PC-3 (cell line): Measurements from ENCODE around the gene PTEN. TPM values are rescaled to one million over a fixed set of nuclear protein-coding genes. Genes with fewer than 3 reads are reported as not detected.

Experiments used
- ATAC-seq: fragments of 200-7000 bp; cut with Tn5 transposase; 2 replicates; pipeline ENCODE4 v1.9.1; 2020; ENCODE audit warnings: mild to moderate bottlenecking, moderate library complexity
- BruUV-seq: library from RNA; stranded (reverse); fragments of 400-500 nt; replicated peaks from 2 replicates; lab custom pipeline; 2021; lab: Mats Ljungman, UMichigan
- CTCF ChIA-PET: fragments of 300-600 bp; sonication (Branson Sonifier 250); formaldehyde crosslinking; loops from one replicate; lab custom pipeline; 2022; ENCODE audit warnings: antibody characterized with exemption; lab: Charles Lee
- POLR2A ChIA-PET: fragments of 300-600 bp; sonication (Branson Sonifier 250); formaldehyde crosslinking; loops from one replicate; lab custom pipeline; 2022; ENCODE audit warnings: antibody characterized with exemption; ENCODE audit not compliant: unreplicated experiment; lab: Charles Lee
- DNase-seq: peaks from one replicate; pipeline ENCODE4 v3.0.0-alpha.2; 2015
- H2AFZ ChIP-seq: fragments of 300-600 bp; sonication (generic); 2 replicates; pipeline ENCODE4 v1.6.0; 2016; ENCODE audit warnings: antibody characterized with exemption, low read length
- H3F3A ChIP-seq: fragments of 300-600 bp; sonication (generic); one replicate; pipeline ENCODE4 v1.6.0; 2017; ENCODE audit warnings: antibody characterized with exemption, low read length, control low read depth, mild to moderate bottlenecking; ENCODE audit not compliant: unreplicated experiment
- H3K27ac ChIP-seq: fragments of 300-600 bp; sonication (generic); 2 replicates; pipeline ENCODE4 v1.5.1; 2016; ENCODE audit warnings: mild to moderate bottlenecking, low read length
- H3K27me3 ChIP-seq: fragments of 300-600 bp; sonication (generic); 2 replicates; pipeline ENCODE4 v1.6.1; 2016; ENCODE audit warnings: low read length, mixed read lengths
- H3K36me3 ChIP-seq: fragments of 300-600 bp; sonication (generic); 2 replicates; pipeline ENCODE4 v1.6.1; 2016; ENCODE audit warnings: low read depth, mixed run types, low read length, mixed read lengths
- H3K4me1 ChIP-seq: fragments of 300-600 bp; sonication (generic); 2 replicates; pipeline ENCODE4 v1.5.1; 2016; ENCODE audit warnings: low read length; ENCODE audit not compliant: insufficient read depth
- H3K4me2 ChIP-seq: fragments of 300-600 bp; sonication (generic); 2 replicates; pipeline ENCODE4 v1.6.0; 2016; ENCODE audit warnings: low read length
- H3K4me3 ChIP-seq: fragments of 300-600 bp; sonication (generic); 2 replicates; pipeline ENCODE4 v1.5.1; 2016; ENCODE audit warnings: mild to moderate bottlenecking, low read length, mixed read lengths
- H3K79me2 ChIP-seq: fragments of 300-600 bp; sonication (generic); 2 replicates; pipeline ENCODE4 v1.6.1; 2017; ENCODE audit warnings: low read length, mixed read lengths
- H3K9ac ChIP-seq: fragments of 300-600 bp; sonication (generic); 2 replicates; pipeline ENCODE4 v1.6.0; 2016; ENCODE audit warnings: mild to moderate bottlenecking, low read length
- H3K9me2 ChIP-seq: fragments of 300-600 bp; sonication (generic); replicated peaks from 2 replicates; pipeline ENCODE4 v1.6.1; 2016; ENCODE audit warnings: mixed run types, low read length, mixed read lengths
- H3K9me3 ChIP-seq: fragments of 300-600 bp; sonication (generic); 2 replicates; pipeline ENCODE4 v1.6.1; 2016; ENCODE audit warnings: low read length, mixed read lengths
- H4K20me1 ChIP-seq: fragments of 300-600 bp; sonication (generic); 2 replicates; pipeline ENCODE4 v1.6.1; 2016; ENCODE audit warnings: low read length, mixed read lengths
- EZH2 ChIP-seq: fragments of 300-600 bp; sonication (generic); IDR thresholded peaks from one replicate; pipeline ENCODE4 v1.6.1; 2017; ENCODE audit warnings: antibody characterized with exemption, mild to moderate bottlenecking, low read length; ENCODE audit not compliant: unreplicated experiment
- EZH2phosphoT487 ChIP-seq: fragments of 300-600 bp; sonication (generic); IDR thresholded peaks from 2 replicates; pipeline ENCODE4 v1.6.1; 2018; ENCODE audit warnings: mild to moderate bottlenecking, antibody characterized with exemption, low read length, borderline replicate concordance
- intact Hi-C: fragments of 100-400 bp; cut with micrococcal nuclease; formaldehyde crosslinking; loops from 2 replicates; pipeline ENCODE4 v1.9.0; 2023
- total RNA-seq: library from RNA; depleted of rRNA; stranded (reverse); fragments of >200 nt; gene quantifications from 2 replicates; pipeline ENCODE4 v1.2.3, GENCODE V29; 2014
- TF ChIP-seq, protein P1 (sequence below): fragments of 300-600 bp; sonication (generic); conservative IDR thresholded peaks from 2 replicates; pipeline ENCODE4 v1.5.1; 2017; ENCODE audit warnings: antibody characterized with exemption, low read depth, mild to moderate bottlenecking, low read length

The PTEN gene
- total RNA-seq, 1 experiment from 2014 or later, result 7.8 TPM

DNA sequence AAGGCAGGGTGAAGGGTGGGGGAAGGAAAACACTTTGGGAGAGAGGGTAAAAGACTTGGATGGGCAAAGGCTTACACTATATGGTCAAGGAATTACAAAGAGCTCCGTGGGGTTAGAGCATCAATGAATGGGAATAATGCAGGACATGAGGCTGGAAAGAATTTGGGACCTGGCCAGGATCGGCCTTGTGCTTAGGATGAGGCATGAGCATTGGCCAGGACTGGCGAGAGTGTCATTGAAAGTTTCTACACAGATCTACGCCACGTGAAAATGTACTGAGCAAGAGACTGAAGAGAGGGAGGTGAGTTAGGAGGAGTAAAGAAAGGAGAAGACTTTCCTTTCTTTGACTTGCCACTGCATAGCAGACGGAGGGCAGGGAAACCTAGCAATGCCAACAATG is 142.8 kb downstream of the PTEN start:
- H3K4me3 ChIP-seq, result no peak overlapping the region
- no peaks in the 10 kb centered on the region for H3K36me3 ChIP-seq
- ATAC-seq (no peak), DNase-seq (no peak)
- H4K20me1 ChIP-seq, result no peaks in the 10 kb centered on the region
- H3K79me2 ChIP-seq, result no peaks in the 10 kb centered on the region
- H3K27ac ChIP-seq, result no peak overlapping the region
- intact Hi-C loops, result no loop called here
- no peak overlapping the region for H2AFZ ChIP-seq
- POLR2A ChIA-PET, result no interaction called here
- TF ChIP-seq, protein P1, sequence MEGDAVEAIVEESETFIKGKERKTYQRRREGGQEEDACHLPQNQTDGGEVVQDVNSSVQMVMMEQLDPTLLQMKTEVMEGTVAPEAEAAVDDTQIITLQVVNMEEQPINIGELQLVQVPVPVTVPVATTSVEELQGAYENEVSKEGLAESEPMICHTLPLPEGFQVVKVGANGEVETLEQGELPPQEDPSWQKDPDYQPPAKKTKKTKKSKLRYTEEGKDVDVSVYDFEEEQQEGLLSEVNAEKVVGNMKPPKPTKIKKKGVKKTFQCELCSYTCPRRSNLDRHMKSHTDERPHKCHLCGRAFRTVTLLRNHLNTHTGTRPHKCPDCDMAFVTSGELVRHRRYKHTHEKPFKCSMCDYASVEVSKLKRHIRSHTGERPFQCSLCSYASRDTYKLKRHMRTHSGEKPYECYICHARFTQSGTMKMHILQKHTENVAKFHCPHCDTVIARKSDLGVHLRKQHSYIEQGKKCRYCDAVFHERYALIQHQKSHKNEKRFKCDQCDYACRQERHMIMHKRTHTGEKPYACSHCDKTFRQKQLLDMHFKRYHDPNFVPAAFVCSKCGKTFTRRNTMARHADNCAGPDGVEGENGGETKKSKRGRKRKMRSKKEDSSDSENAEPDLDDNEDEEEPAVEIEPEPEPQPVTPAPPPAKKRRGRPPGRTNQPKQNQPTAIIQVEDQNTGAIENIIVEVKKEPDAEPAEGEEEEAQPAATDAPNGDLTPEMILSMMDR, result no peak
- no peak for TF ChIP-seq EZH2
- no peak for TF ChIP-seq EZH2phosphoT487
- H3F3A ChIP-seq, result no peaks in the 10 kb centered on the region
- CTCF ChIA-PET, result no interaction called here
- no peaks in the 10 kb centered on the region for H3K27me3 ChIP-seq
- no peak overlapping the region for H3K4me2 ChIP-seq
- no peaks in the 10 kb centered on the region for H3K9me3 ChIP-seq
- no peak overlapping the region for H3K9ac ChIP-seq
- no TSS peak for BruUV-seq
- no peaks in the 10 kb centered on the region for H3K9me2 ChIP-seq
- no peaks in the 10 kb centered on the region for H3K4me1 ChIP-seq

DNA sequence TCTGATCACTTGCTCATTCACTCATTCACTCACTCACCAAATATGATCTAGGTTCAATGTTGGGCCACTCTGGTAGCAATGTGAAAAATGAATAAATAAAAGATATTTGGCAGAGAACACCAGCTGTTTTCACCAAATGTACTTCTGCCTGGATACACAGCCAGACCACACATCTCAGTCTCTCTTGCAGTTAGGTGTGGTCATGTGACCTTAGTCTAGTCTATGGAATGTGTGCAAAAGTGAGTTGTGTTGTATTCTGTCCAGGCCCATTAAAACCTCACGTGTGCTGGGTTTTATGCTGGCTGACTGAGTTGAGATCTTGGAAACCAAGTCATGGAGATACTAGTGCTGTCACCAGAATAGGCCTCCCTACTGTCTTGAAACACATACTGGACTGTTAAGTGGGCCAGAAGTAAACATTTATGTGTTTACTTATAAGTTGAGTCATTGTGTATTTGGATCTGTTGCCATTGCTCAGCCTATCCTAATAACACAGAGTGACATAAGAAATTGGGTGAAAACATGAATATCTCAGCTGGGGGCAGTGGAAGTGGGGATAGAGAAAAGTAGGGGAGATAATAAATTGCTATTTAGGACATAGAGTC is 145.5 kb downstream of the PTEN start:
- H3K4me3 ChIP-seq, result no peak overlapping the region
- ATAC-seq (no peak), DNase-seq (no peak)
- H3K9me2 ChIP-seq, result no peaks in the 10 kb centered on the region
- H3K9ac ChIP-seq, result no peak overlapping the region
- intact Hi-C loops, result no loop called here
- CTCF ChIA-PET, result no interaction called here
- H3K4me1 ChIP-seq, result no peaks in the 10 kb centered on the region
- H3K36me3 ChIP-seq, result no peaks in the 10 kb centered on the region
- no peaks in the 10 kb centered on the region for H4K20me1 ChIP-seq
- POLR2A ChIA-PET, result no interaction called here
- no peaks in the 10 kb centered on the region for H3K27me3 ChIP-seq
- H3K79me2 ChIP-seq, result no peaks in the 10 kb centered on the region
- no peak overlapping the region for H3K27ac ChIP-seq
- H2AFZ ChIP-seq, result no peak overlapping the region
- H3K9me3 ChIP-seq, result no peaks in the 10 kb centered on the region
- no peaks in the 10 kb centered on the region for H3F3A ChIP-seq
- BruUV-seq, result no TSS peak
- TF ChIP-seq EZH2, result no peak
- TF ChIP-seq, protein P1, result no peak
- no peak for TF ChIP-seq EZH2phosphoT487
- no peak overlapping the region for H3K4me2 ChIP-seq

DNA sequence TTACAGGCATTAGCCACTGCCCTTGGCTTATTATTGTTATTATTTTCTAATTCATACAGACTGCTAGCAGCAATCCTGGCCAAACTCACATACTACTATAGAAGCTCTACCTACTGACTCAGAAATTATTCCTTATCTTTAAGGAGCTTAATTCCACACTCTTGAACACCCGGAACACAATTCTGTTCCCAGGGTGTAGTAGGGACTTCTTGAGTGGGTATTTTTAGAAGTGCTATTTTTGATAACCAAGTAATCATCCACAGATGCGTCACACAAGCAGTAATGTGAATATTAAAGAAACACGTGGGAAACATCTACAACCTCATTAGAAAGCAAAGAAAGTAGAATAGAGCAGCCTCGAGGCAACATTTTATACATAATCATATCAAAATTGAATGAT is 149.2 kb downstream of the PTEN start:
- intact Hi-C loops, result no loop called here

More for the DNA sequence above, 149.2 kb downstream of the PTEN start:
- CTCF ChIA-PET, result no interaction called here
- H4K20me1 ChIP-seq, result no peaks in the 10 kb centered on the region
- no peaks in the 10 kb centered on the region for H3K36me3 ChIP-seq
- no peak overlapping the region for H3K4me3 ChIP-seq
- H3K9ac ChIP-seq, result no peak overlapping the region
- H3K79me2 ChIP-seq, result no peaks in the 10 kb centered on the region
- H3K9me3 ChIP-seq, result no peaks in the 10 kb centered on the region
- no peaks in the 10 kb centered on the region for H3K4me1 ChIP-seq
- no peaks in the 10 kb centered on the region for H3F3A ChIP-seq
- no peaks in the 10 kb centered on the region for H3K9me2 ChIP-seq
- ATAC-seq (no peak), DNase-seq (no peak)
- H3K27me3 ChIP-seq, result no peaks in the 10 kb centered on the region
- no peak for TF ChIP-seq EZH2
- no peak for TF ChIP-seq EZH2phosphoT487
- TF ChIP-seq, protein P1, result no peak
- POLR2A ChIA-PET, result no interaction called here
- H3K27ac ChIP-seq, result no peak overlapping the region
- BruUV-seq, result no TSS peak
- H2AFZ ChIP-seq, result no peak overlapping the region
- no peak overlapping the region for H3K4me2 ChIP-seq
